ENCODE results near the gene FRAT1.

The FRAT1 gene

GRCh38 chr10:97360705-97361536 is 41.9 kb downstream of the FRAT1 start:
- Histone ChIP-seq H3K9ac (ENCODE audit: low read length) (no peak overlapping the region), H3K9me3 (ENCODE audit: control insufficient read depth, low read length) (no peaks in the 10 kb centered on the region), H3K4me3 (ENCODE audit: low read length) (no peak overlapping the region), H3K36me3 (ENCODE audit: control insufficient read depth, insufficient read depth, low read length, severe bottlenecking) (peaks cover 75% of the 10 kb centered on the region), H3K27me3 (replicated peaks; ENCODE audit: control insufficient read depth, insufficient read depth, low read length) (no peaks in the 10 kb centered on the region), H3K4me1 (ENCODE audit: control insufficient read depth, insufficient read depth, low read length) (no peaks in the 10 kb centered on the region)
- no peak for DNase-seq (ENCODE audit: low read depth)

- Histone ChIP-seq H3K9me3 (ENCODE audit: control insufficient read depth, low read length) (no peaks in the 10 kb centered on the region), H3K27me3 (replicated peaks; ENCODE audit: control insufficient read depth, insufficient read depth, low read length) (no peaks in the 10 kb centered on the region), H3K36me3 (ENCODE audit: control insufficient read depth, insufficient read depth, low read length, severe bottlenecking) (peaks cover 75% of the 10 kb centered on the region), H3K4me1 (ENCODE audit: control insufficient read depth, insufficient read depth, low read length) (no peaks in the 10 kb centered on the region), H3K9ac (ENCODE audit: low read length) (no peak overlapping the region), H3K4me3 (ENCODE audit: low read length) (no peak overlapping the region)
- no peak for DNase-seq (ENCODE audit: low read depth)
These were observed 42.4 kb downstream of the FRAT1 start for GRCh38 chr10:97361537-97361901.

- Histone ChIP-seq H3K36me3 (ENCODE audit: control insufficient read depth, insufficient read depth, low read length, severe bottlenecking) (peaks cover 75% of the 10 kb centered on the region), H3K4me1 (ENCODE audit: control insufficient read depth, insufficient read depth, low read length) (no peaks in the 10 kb centered on the region), H3K9me3 (ENCODE audit: control insufficient read depth, low read length) (no peaks in the 10 kb centered on the region), H3K27me3 (replicated peaks; ENCODE audit: control insufficient read depth, insufficient read depth, low read length) (no peaks in the 10 kb centered on the region), H3K4me3 (ENCODE audit: low read length) (no peak overlapping the region), H3K9ac (ENCODE audit: low read length) (no peak overlapping the region)
- no peak for DNase-seq (ENCODE audit: low read depth)
These were observed 43.4 kb downstream of the FRAT1 start for GRCh38 chr10:97362310-97363033.

DNA sequence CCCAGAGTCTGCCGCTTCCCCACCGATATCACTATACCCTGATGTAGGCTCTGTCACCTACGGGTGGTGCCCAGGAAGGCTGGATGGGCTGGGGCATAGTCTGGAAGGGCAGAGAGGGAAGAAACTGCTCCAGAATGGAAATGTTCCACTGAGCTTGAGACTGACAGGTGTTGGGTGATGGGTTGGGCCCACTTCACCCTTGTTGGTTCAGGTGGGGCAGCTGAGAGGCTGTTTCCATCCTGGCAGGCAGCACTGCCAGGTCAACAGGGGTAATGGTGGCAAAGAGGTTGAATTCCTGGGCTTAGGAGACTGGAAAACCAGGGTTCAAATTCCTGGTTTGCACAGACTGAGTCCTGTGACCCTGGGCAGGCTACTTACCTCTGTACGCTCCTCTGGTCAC is 44.0 kb downstream of the FRAT1 start:
- Histone ChIP-seq H3K27me3 (replicated peaks; ENCODE audit: control insufficient read depth, insufficient read depth, low read length) (no peaks in the 10 kb centered on the region), H3K9ac (ENCODE audit: low read length) (no peak overlapping the region), H3K36me3 (ENCODE audit: control insufficient read depth, insufficient read depth, low read length, severe bottlenecking) (peaks cover 75% of the 10 kb centered on the region), H3K4me3 (ENCODE audit: low read length) (no peak overlapping the region), H3K9me3 (ENCODE audit: control insufficient read depth, low read length) (no peaks in the 10 kb centered on the region), H3K4me1 (ENCODE audit: control insufficient read depth, insufficient read depth, low read length) (no peaks in the 10 kb centered on the region)
- no peak for DNase-seq (ENCODE audit: low read depth)

GRCh38 chr10:97365761-97366351 is 46.8 kb downstream of the FRAT1 start:
- Histone ChIP-seq H3K4me1 (ENCODE audit: control insufficient read depth, insufficient read depth, low read length) (no peaks in the 10 kb centered on the region), H3K4me3 (ENCODE audit: low read length) (no peak overlapping the region), H3K9ac (ENCODE audit: low read length) (no peak overlapping the region), H3K9me3 (ENCODE audit: control insufficient read depth, low read length) (no peaks in the 10 kb centered on the region), H3K27me3 (replicated peaks; ENCODE audit: control insufficient read depth, insufficient read depth, low read length) (no peaks in the 10 kb centered on the region), H3K36me3 (ENCODE audit: control insufficient read depth, insufficient read depth, low read length, severe bottlenecking) (peaks cover 78% of the 10 kb centered on the region)
- no peak for DNase-seq (ENCODE audit: low read depth)

- Histone ChIP-seq H3K27me3 (replicated peaks; ENCODE audit: control insufficient read depth, insufficient read depth, low read length) (no peaks in the 10 kb centered on the region), H3K9ac (ENCODE audit: low read length) (no peak overlapping the region), H3K4me1 (ENCODE audit: control insufficient read depth, insufficient read depth, low read length) (no peaks in the 10 kb centered on the region), H3K9me3 (ENCODE audit: control insufficient read depth, low read length) (no peaks in the 10 kb centered on the region), H3K36me3 (ENCODE audit: control insufficient read depth, insufficient read depth, low read length, severe bottlenecking) (peaks cover 85% of the 10 kb centered on the region), H3K4me3 (ENCODE audit: low read length) (no peak overlapping the region)
- DNase-seq (ENCODE audit: low read depth): no peak
These were observed 47.5 kb downstream of the FRAT1 start for GRCh38 chr10:97366572-97366971.

GRCh38 chr10:97367126-97367649 is 48.1 kb downstream of the FRAT1 start:
- no peak for DNase-seq (ENCODE audit: low read depth)
- no peak overlapping the region for H3K9ac ChIP-seq (ENCODE audit: low read length)
- no peaks in the 10 kb centered on the region for H3K4me1 ChIP-seq (ENCODE audit: control insufficient read depth, insufficient read depth, low read length)
- H3K36me3 ChIP-seq (ENCODE audit: control insufficient read depth, insufficient read depth, low read length, severe bottlenecking): peaks cover 90% of the 10 kb centered on the region
- no peak overlapping the region for H3K4me3 ChIP-seq (ENCODE audit: low read length)
- H3K27me3 ChIP-seq (replicated peaks; ENCODE audit: control insufficient read depth, insufficient read depth, low read length): no peaks in the 10 kb centered on the region
- no peaks in the 10 kb centered on the region for H3K9me3 ChIP-seq (ENCODE audit: control insufficient read depth, low read length)

Measured in adipocyte (in vitro differentiated cells).